Suprapubic skin (tissue), 4 donors: Measurements from ENCODE around the gene PGPEP1. TPM values are rescaled to one million over a fixed set of nuclear protein-coding genes. Genes with fewer than 3 reads are reported as not detected.

ENCODE experiments used
- DNase-seq, 2 donors: peaks; one replicate each; pipeline ENCODE4 v3.0.0-alpha.2; 2019; ENCODE audit warnings: low spot score in 2 of 2
- H3K27ac ChIP-seq: fragments of 200-600 bp; sonication (generic); one replicate; pipeline ENCODE4 v1.5.1; 2019
- H3K27me3 ChIP-seq: fragments of 200-600 bp; sonication (generic); one replicate; pipeline ENCODE4 v1.5.1; 2019
- H3K36me3 ChIP-seq: fragments of 200-600 bp; sonication (generic); one replicate; pipeline ENCODE4 v1.5.1; 2019
- H3K4me1 ChIP-seq: fragments of 200-600 bp; sonication (generic); one replicate; pipeline ENCODE4 v1.5.1; 2019
- H3K4me3 ChIP-seq: fragments of 200-600 bp; sonication (generic); one replicate; pipeline ENCODE4 v1.5.1; 2019; ENCODE audit warnings: mild to moderate bottlenecking
- H3K9me3 ChIP-seq: fragments of 200-600 bp; sonication (generic); one replicate; pipeline ENCODE4 v1.5.1; 2019
- EP300 ChIP-seq: sonication (generic); formaldehyde crosslinking; IDR thresholded peaks from one replicate; pipeline ENCODE4 v1.6.1; 2017; ENCODE audit warnings: antibody characterized with exemption
- POLR2A ChIP-seq, 2 donors: fragments of 450-650 bp; IDR thresholded peaks; one replicate each; pipeline ENCODE4 v1.6.1; 2017; ENCODE audit warnings: antibody characterized with exemption in 2 of 2, mild to moderate bottlenecking in 2 of 2, moderate library complexity in 2 of 2
- POLR2AphosphoS5 ChIP-seq, 3 donors: sonication (generic); formaldehyde crosslinking; IDR thresholded peaks; one replicate each; pipeline ENCODE4 v1.6.1; 2017; ENCODE audit warnings: antibody characterized with exemption in 3 of 3
- WGBS: methylation state at CpG from one replicate; pipeline ENCODE4 v1.1.5; 2018; 5-methylcytosine and 5-hydroxymethylcytosine counted together
- total RNA-seq, 4 donors: library from RNA; depleted of rRNA; stranded (reverse); fragments of >200 nt; gene quantifications; one replicate each; pipeline ENCODE4 v1.1.0, GENCODE V29; 2016
- TF ChIP-seq, protein P1 (sequence below), 2 donors: fragments of 200-600 bp in 1 of 2; fragments of 450-650 bp in 1 of 2; sonication (generic) in 1 of 2; IDR thresholded peaks; one replicate each; pipeline ENCODE4 v1.5.1; 2016 to 2019; ENCODE audit warnings: antibody characterized with exemption in 2 of 2, mild to moderate bottlenecking in 1 of 2, moderate library complexity in 1 of 2

Gene PGPEP1
- total RNA-seq, 4 donors from 2014 or later, result 4.6 to 8.0 (median 7.6) TPM

DNA sequence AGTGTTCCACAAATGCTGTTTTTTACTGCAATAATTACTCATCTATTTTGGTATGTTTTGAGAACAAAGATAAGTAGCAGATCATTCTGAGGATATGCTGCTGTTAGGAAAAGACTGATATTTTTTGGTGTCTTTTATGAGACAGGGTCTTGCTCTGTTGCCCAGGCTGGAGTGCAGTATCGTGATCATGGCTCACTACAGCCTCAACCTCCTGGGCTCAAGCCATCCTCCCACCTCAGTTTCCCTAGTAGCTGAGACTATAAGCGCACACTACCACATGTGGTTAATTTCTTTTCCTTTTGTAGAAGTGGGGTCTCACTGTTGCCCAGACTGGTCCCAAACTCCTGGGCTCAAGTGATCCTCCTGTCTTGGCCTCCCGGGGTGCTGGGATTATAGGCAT, 27.0 kb upstream of the PGPEP1 start:
- no peak overlapping the region for H3K27ac ChIP-seq
- no peaks in the 10 kb centered on the region for H3K9me3 ChIP-seq
- H3K4me1 ChIP-seq, result peaks cover 15% of the 10 kb centered on the region
- H3K4me3 ChIP-seq, result no peak overlapping the region
- H3K36me3 ChIP-seq, result peaks cover 40% of the 10 kb centered on the region
- no peak for TF ChIP-seq EP300
- TF ChIP-seq, protein P1, sequence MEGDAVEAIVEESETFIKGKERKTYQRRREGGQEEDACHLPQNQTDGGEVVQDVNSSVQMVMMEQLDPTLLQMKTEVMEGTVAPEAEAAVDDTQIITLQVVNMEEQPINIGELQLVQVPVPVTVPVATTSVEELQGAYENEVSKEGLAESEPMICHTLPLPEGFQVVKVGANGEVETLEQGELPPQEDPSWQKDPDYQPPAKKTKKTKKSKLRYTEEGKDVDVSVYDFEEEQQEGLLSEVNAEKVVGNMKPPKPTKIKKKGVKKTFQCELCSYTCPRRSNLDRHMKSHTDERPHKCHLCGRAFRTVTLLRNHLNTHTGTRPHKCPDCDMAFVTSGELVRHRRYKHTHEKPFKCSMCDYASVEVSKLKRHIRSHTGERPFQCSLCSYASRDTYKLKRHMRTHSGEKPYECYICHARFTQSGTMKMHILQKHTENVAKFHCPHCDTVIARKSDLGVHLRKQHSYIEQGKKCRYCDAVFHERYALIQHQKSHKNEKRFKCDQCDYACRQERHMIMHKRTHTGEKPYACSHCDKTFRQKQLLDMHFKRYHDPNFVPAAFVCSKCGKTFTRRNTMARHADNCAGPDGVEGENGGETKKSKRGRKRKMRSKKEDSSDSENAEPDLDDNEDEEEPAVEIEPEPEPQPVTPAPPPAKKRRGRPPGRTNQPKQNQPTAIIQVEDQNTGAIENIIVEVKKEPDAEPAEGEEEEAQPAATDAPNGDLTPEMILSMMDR (IDR thresholded peaks at IDR 0.05), result no peak
- no peak for TF ChIP-seq POLR2AphosphoS5 (IDR thresholded peaks at IDR 0.05)
- no peak for TF ChIP-seq POLR2A (IDR thresholded peaks at IDR 0.05)
- WGBS, result 95% methylated on average over 3 of the region's 3 CpGs
- DNase-seq, result no peak
- H3K27me3 ChIP-seq, result no peaks in the 10 kb centered on the region

DNA sequence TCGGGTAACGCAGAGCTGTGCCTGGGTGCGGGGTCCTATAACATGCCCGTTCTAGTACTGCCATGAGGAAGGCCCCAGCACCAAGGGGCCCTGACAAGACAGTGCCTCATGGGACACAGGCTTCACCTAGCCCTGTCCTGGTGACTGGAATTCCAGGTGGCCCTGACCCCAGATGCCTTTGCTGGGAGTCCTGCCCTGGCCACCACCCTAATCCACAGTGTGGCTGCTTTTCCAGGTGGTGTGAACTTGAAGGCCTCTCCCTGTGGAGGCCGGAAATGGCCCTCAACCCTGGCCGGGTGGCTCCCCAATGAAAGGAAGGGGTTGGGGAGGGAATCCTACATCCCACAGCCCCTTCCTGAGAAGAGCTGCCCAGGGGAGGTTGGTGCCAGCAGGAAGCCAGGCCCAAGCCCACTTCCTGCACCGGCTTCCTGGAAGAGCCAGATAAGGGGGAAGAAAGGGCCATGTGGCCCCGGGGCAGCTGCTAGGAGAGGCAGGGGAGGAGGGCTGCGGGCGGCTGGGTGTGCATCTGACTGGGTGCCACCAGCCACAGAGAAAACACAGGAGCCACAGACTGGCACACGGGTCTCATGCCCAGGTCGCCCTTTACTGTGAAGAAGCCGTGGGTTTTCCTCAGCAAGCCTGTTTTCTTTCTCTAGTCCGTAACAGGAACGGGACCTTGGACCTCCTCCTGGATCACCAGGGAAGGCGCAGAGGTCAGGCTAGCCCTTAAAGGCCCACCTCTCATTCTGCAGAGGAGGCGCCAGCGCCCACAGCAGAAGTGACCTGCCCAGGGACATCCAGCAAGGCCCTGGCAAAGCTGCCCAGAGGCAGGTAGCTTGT, 22.2 kb upstream of the PGPEP1 start:
- WGBS, result 61% methylated on average over 13 of the region's 18 CpGs
- Histone ChIP-seq H3K36me3 (peaks cover 5% of the 10 kb centered on the region), H3K27ac (peak overlapping the region; percentile 74), H3K9me3 (no peaks in the 10 kb centered on the region), H3K4me3 (no peak overlapping the region), H3K4me1 (peaks cover 44% of the 10 kb centered on the region), H3K27me3 (no peaks in the 10 kb centered on the region)
- no peak for DNase-seq
- TF ChIP-seq POLR2AphosphoS5 (IDR thresholded peaks at IDR 0.05) (no peak), POLR2A (IDR thresholded peaks at IDR 0.05) (no peak), EP300 (no peak)
- TF ChIP-seq, protein P1 (IDR thresholded peaks at IDR 0.05), result no peak

DNA sequence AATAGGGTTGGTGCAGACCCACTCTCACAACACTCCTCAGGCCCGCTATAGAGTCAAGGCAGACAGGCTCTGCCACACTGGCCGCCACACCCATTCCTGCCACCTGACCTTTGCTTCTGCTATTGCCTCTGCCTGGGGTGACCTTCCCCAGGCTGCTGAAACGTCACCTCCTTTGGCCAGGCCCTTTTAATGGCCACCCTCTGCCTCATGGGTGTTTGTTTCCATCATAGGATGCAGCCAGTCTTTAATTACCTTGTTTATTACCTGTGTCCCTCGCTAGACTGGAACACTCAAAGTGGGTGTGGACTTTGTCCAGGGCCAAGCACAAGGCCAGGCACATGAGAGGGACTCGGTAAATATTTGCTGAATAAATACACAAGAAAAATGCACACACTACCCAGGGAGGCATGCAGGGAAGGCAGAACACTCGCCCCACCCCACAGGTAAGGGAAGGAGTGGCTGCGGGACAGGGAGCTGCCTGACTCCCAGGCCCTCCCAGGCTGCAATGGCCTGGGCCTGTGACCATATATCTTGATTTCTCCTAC, 20.7 kb upstream of the PGPEP1 start:
- H3K27me3 ChIP-seq, result no peaks in the 10 kb centered on the region
- no peak for DNase-seq
- no peaks in the 10 kb centered on the region for H3K9me3 ChIP-seq
- TF ChIP-seq, protein P1 (IDR thresholded peaks at IDR 0.05), result no peak
- TF ChIP-seq POLR2AphosphoS5 (IDR thresholded peaks at IDR 0.05) (no peak), POLR2A (IDR thresholded peaks at IDR 0.05) (no peak), EP300 (no peak)
- WGBS, result 84% methylated on average over 7 of the region's 7 CpGs
- peak overlapping the region; percentile 28 for H3K27ac ChIP-seq
- H3K36me3 ChIP-seq, result no peaks in the 10 kb centered on the region
- H3K4me3 ChIP-seq, result no peak overlapping the region
- H3K4me1 ChIP-seq, result peaks cover 54% of the 10 kb centered on the region

DNA sequence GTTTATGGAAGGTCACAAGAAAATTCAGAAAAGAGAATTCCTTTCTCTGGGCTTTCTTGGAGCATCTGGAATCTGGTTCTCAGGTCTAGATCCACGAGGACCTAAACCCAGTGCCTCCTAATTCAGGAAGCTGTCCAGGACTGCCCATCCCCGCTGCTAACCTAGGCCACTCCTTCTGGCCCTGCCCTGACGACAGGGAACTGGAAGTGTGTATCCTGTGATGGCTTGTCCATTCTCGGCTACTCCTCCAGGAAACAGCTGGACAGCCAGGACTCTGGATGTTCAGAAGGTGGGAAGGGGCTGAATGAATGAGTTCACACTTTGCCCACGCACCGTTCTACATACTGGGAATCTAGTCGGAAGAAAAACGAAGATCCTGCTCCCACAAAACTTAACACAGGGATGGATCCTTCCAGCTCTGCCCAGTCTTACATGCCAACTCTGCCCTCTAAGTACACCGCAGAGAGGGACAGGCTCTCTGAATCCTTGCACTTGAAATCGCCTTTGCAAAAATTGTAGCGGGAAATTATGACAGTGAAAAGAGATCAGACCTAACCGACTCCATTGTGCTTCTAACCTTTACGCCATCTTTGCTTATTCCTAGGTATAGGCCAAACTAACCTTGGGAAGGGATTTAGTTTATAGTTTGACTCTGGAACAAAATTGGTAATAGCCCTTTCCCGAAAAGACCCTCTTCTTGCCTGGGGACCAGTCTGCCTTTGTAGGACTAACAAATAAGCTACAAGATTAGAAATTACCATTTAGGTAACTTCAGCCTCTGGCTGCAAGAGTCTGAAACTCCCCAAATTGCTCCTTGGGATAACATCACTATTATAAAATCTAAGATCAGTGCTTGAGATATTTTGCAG, 19.3 kb upstream of the PGPEP1 start:
- WGBS, result 72% methylated on average over 14 of the region's 14 CpGs
- no peak for DNase-seq
- H3K4me3 ChIP-seq, result peak overlapping the region; percentile 85

More for the DNA sequence above, 19.3 kb upstream of the PGPEP1 start:
- H3K4me1 ChIP-seq, result peaks cover 54% of the 10 kb centered on the region
- H3K36me3 ChIP-seq, result no peaks in the 10 kb centered on the region
- TF ChIP-seq POLR2A (IDR thresholded peaks at IDR 0.05), result no peak
- TF ChIP-seq, protein P1 (IDR thresholded peaks at IDR 0.05), result no peak
- no peak for TF ChIP-seq POLR2AphosphoS5 (IDR thresholded peaks at IDR 0.05)
- TF ChIP-seq EP300, result no peak
- no peaks in the 10 kb centered on the region for H3K27me3 ChIP-seq
- H3K9me3 ChIP-seq, result no peaks in the 10 kb centered on the region
- H3K27ac ChIP-seq, result peak overlapping the region; percentile 83
